ENCODE results near the gene IQGAP2. TPM values are rescaled to one million over a fixed set of nuclear protein-coding genes. Genes with fewer than 3 reads are reported as not detected.
A peak's percentile ranks its signal among the peaks of the same experiment; 100 is the strongest.

IQGAP2 gene
- total RNA-seq, 3 donors from 2014 or later (not counting 1 experiment from before 2014, with no cell fraction given): 172 to 218 (median 207) TPM

GRCh38 chr5:76657683-76658311 lies 254.7 kb downstream of the IQGAP2 start:
- intact Hi-C loops (cut with micrococcal nuclease): no loop called here
- Histone ChIP-seq H3K27me3 (ENCODE audit: control insufficient read depth, insufficient read depth, low read length) (no peaks in the 10 kb centered on the region), H3K36me3 (ENCODE audit: control insufficient read depth, insufficient read depth, low read length) (peaks cover 81% of the 10 kb centered on the region), H3K27ac (ENCODE audit: low read length) (no peak overlapping the region), H3K4me1 (ENCODE audit: control insufficient read depth, insufficient read depth, low read length) (no peaks in the 10 kb centered on the region), H3K9me3 (ENCODE audit: control insufficient read depth, insufficient read depth, low read length) (no peaks in the 10 kb centered on the region), H3K4me3 (ENCODE audit: low read length) (no peak overlapping the region)
- ATAC-seq (no peak), DNase-seq (no peak)
- Mint-ChIP-seq H3K27ac (peak overlapping the region; percentile 41 to 48), H3K4me3 (no peak overlapping the region), H3K36me3 (peaks cover 21% of the 10 kb centered on the region), H3K27me3 (ENCODE audit: low read depth in 2 of 2) (no peaks in the 10 kb centered on the region), H3K4me1 (peaks cover 15 to 16% of the 10 kb centered on the region in 2 donors), H3K9me3 (no peaks in the 10 kb centered on the region)
- TF ChIP-seq CTCF (IDR thresholded peaks at IDR 0.05): no peak
- 85% methylated on average over 6 of the region's 6 CpGs for WGBS (ENCODE audit: insufficient coverage)

DNA sequence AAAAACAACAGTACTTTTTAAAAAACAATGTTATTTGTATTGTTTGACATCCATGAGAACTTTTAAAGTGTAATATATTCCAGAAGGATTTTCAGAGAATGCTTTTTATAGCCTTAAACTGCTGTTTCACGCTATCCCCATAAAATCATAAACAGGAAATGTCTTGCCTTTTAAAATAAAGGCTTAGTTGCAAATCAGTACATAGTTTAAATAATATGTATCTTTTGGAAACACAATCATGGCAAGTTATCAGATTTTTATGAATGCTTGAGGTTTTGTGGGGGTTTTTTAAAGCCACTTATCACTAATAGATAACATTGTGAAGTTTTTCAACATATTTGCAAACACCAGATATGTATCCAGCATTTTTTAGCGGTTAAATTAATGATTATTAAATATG lies 257.3 kb downstream of the IQGAP2 start:
- no peak overlapping the region for H3K4me3 Mint-ChIP-seq
- H3K9me3 ChIP-seq (ENCODE audit: control insufficient read depth, insufficient read depth, low read length): no peaks in the 10 kb centered on the region
- peaks cover 80% of the 10 kb centered on the region for H3K36me3 ChIP-seq (ENCODE audit: control insufficient read depth, insufficient read depth, low read length)
- TF ChIP-seq CTCF (IDR thresholded peaks at IDR 0.05): no peak
- DNase-seq: no peak
- no peaks in the 10 kb centered on the region for H3K9me3 Mint-ChIP-seq
- no peak overlapping the region for H3K4me3 ChIP-seq (ENCODE audit: low read length)
- no peak overlapping the region for H3K27ac ChIP-seq (ENCODE audit: low read length)
- H3K36me3 Mint-ChIP-seq: peaks cover 18% of the 10 kb centered on the region
- H3K27me3 ChIP-seq (ENCODE audit: control insufficient read depth, insufficient read depth, low read length): no peaks in the 10 kb centered on the region
- no peaks in the 10 kb centered on the region for H3K27me3 Mint-ChIP-seq (ENCODE audit: low read depth in 2 of 2)
- peaks cover 11 to 18% of the 10 kb centered on the region in 2 donors for H3K4me1 Mint-ChIP-seq
- WGBS (ENCODE audit: insufficient coverage): no CpG with 5 or more reads among the region's 2 CpGs
- peak overlapping the region in 1 of 2 donors; percentile 68 for H3K27ac Mint-ChIP-seq
- no peak for ATAC-seq
- intact Hi-C loops (cut with micrococcal nuclease): no loop called here
- H3K4me1 ChIP-seq (ENCODE audit: control insufficient read depth, insufficient read depth, low read length): no peaks in the 10 kb centered on the region

DNA sequence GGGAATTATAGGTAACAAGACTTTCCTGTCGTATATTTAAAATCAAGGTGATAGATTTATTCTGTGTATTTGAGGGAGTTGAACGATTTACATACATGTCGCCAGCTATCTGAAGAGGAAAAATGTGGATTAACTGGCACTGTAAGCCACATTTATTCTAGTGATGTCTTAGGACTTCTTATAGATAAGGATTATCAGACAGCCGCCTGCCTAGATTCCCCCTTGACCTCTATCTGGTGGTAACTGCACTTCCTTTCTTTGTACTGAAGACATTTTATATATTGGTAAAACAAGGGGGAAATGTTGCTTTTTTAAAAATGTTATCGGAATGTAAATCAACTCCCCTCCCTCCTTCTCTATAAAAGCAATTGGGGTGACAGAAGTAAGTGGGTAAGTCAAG lies 259.4 kb downstream of the IQGAP2 start:
- Histone ChIP-seq H3K36me3 (ENCODE audit: control insufficient read depth, insufficient read depth, low read length) (peaks cover 83% of the 10 kb centered on the region), H3K9me3 (ENCODE audit: control insufficient read depth, insufficient read depth, low read length) (no peaks in the 10 kb centered on the region), H3K4me1 (ENCODE audit: control insufficient read depth, insufficient read depth, low read length) (no peaks in the 10 kb centered on the region), H3K4me3 (ENCODE audit: low read length) (no peak overlapping the region), H3K27me3 (ENCODE audit: control insufficient read depth, insufficient read depth, low read length) (no peaks in the 10 kb centered on the region), H3K27ac (ENCODE audit: low read length) (no peak overlapping the region)
- Mint-ChIP-seq H3K4me1 (peaks cover 5 to 18% of the 10 kb centered on the region in 2 donors), H3K4me3 (no peak overlapping the region), H3K27ac (peak overlapping the region; percentile 51 to 68), H3K36me3 (peaks cover 18% of the 10 kb centered on the region), H3K27me3 (ENCODE audit: low read depth in 2 of 2) (no peaks in the 10 kb centered on the region), H3K9me3 (no peaks in the 10 kb centered on the region)
- ATAC-seq (no peak), DNase-seq (no peak)
- intact Hi-C loops (cut with micrococcal nuclease): no loop called here
- WGBS (ENCODE audit: insufficient coverage): 92% methylated on average over 3 of the region's 5 CpGs
- TF ChIP-seq CTCF (IDR thresholded peaks at IDR 0.05): no peak

DNA sequence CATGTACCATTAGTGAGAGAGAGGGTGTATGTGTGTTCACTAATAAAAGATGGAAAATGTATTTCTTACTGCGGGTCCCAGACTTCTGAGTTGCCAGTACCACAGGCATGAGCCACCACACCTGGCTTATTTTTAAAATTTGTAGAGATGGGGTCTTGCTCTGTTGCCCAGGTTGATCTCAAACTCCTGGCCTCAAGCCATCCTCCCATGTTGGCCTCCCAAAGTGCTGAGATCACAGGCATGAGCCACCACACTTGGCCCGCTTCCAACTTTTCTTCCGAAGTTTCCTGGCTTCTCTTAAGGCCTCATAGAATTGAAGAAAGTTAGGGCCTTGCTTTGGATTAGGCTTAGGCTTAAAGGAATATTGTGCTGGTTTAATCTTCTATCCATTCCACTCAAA lies 260.5 kb downstream of the IQGAP2 start:
- H3K4me1 Mint-ChIP-seq: peaks cover 5 to 18% of the 10 kb centered on the region in 2 donors
- TF ChIP-seq CTCF (IDR thresholded peaks at IDR 0.05): no peak
- Histone ChIP-seq H3K27me3 (ENCODE audit: control insufficient read depth, insufficient read depth, low read length) (no peaks in the 10 kb centered on the region), H3K36me3 (ENCODE audit: control insufficient read depth, insufficient read depth, low read length) (peaks cover 82% of the 10 kb centered on the region), H3K4me1 (ENCODE audit: control insufficient read depth, insufficient read depth, low read length) (no peaks in the 10 kb centered on the region), H3K4me3 (ENCODE audit: low read length) (no peak overlapping the region), H3K9me3 (ENCODE audit: control insufficient read depth, insufficient read depth, low read length) (no peaks in the 10 kb centered on the region), H3K27ac (ENCODE audit: low read length) (no peak overlapping the region)
- intact Hi-C loops (cut with micrococcal nuclease): no loop called here
- DNase-seq: no peak
- peak overlapping the region; percentile 51 to 68 for H3K27ac Mint-ChIP-seq
- no peaks in the 10 kb centered on the region for H3K27me3 Mint-ChIP-seq (ENCODE audit: low read depth in 2 of 2)
- H3K9me3 Mint-ChIP-seq: no peaks in the 10 kb centered on the region
- no peak for ATAC-seq
- 97% methylated on average over 2 of the region's 3 CpGs for WGBS (ENCODE audit: insufficient coverage)
- H3K4me3 Mint-ChIP-seq: no peak overlapping the region
- peaks cover 18% of the 10 kb centered on the region for H3K36me3 Mint-ChIP-seq
